ELR (cell line): ENCODE results near the gene HSPA9.

ENCODE experiments used
- DNase-seq: peaks from one replicate; pipeline ENCODE4 v3.0.0-alpha.2; 2015; ENCODE audit warnings: low read depth

Gene HSPA9

GRCh38 chr5:138575194-138576015 is at the start of gene HSPA9:
Gene HSPA9 (minus strand): TSS chr5:138575401. CDS start chr5:138575318, 83 bp downstream.
- DNase-seq: peak; percentile 100

- no peak for DNase-seq
Observed at GRCh38 chr5:138623053-138623452, 47.9 kb upstream of the HSPA9 start.

- DNase-seq: no peak
Observed at GRCh38 chr5:138622051-138622450, 46.9 kb upstream of the HSPA9 start.

GRCh38 chr5:138620663-138621224 is 45.5 kb upstream of the HSPA9 start:
- no peak for DNase-seq

- DNase-seq: no peak
Observed at GRCh38 chr5:138616508-138616907, 41.3 kb upstream of the HSPA9 start.

GRCh38 chr5:138615461-138615860 is 40.3 kb upstream of the HSPA9 start:
- DNase-seq: no peak

- no peak for DNase-seq
Observed at GRCh38 chr5:138611678-138612218, 36.5 kb upstream of the HSPA9 start.

GRCh38 chr5:138610918-138611677 is 35.9 kb upstream of the HSPA9 start:
- DNase-seq: no peak

GRCh38 chr5:138610415-138610917 is 35.3 kb upstream of the HSPA9 start:
- DNase-seq: no peak

GRCh38 chr5:138606378-138607064 is 31.3 kb upstream of the HSPA9 start:
- DNase-seq: no peak

- DNase-seq: no peak
Observed at GRCh38 chr5:138605254-138605972, 30.2 kb upstream of the HSPA9 start.

GRCh38 chr5:138604176-138604785 is 29.1 kb upstream of the HSPA9 start:
- no peak for DNase-seq

- DNase-seq: no peak
Observed at GRCh38 chr5:138603249-138603920, 28.2 kb upstream of the HSPA9 start.

GRCh38 chr5:138602371-138603000 is 27.3 kb upstream of the HSPA9 start:
- no peak for DNase-seq

GRCh38 chr5:138601444-138601843 is 26.2 kb upstream of the HSPA9 start:
- DNase-seq: peak; percentile 79

GRCh38 chr5:138600446-138600845 is 25.2 kb upstream of the HSPA9 start:
- DNase-seq: no peak

GRCh38 chr5:138597661-138598400 is 22.6 kb upstream of the HSPA9 start:
- DNase-seq: no peak

GRCh38 chr5:138596105-138596881 is 21.1 kb upstream of the HSPA9 start:
- no peak for DNase-seq
